A673 (cell line): ENCODE measurements around the gene ME3. TPM values are rescaled to one million over a fixed set of nuclear protein-coding genes. Genes with fewer than 3 reads are reported as not detected.

Source experiments
- BruUV-seq: library from RNA; stranded (reverse); fragments of 400-500 nt; replicated peaks from 2 replicates; lab custom pipeline; 2021; lab: Mats Ljungman, UMichigan
- CTCF ChIA-PET: fragments of 300-600 bp; sonication (Branson Sonifier 250); formaldehyde crosslinking; loops from one replicate; lab custom pipeline; 2022; ENCODE audit warnings: antibody characterized with exemption; lab: Charles Lee
- POLR2A ChIA-PET: fragments of 300-600 bp; sonication (Branson Sonifier 250); formaldehyde crosslinking; loops from one replicate; lab custom pipeline; 2022; ENCODE audit warnings: antibody characterized with exemption; ENCODE audit not compliant: low non-redundant PET; lab: Charles Lee
- DNase-seq: peaks from one replicate; pipeline ENCODE4 v3.0.0-alpha.2; 2015; ENCODE audit warnings: low spot score
- H3K27ac ChIP-seq: fragments of 200-600 bp; sonication (generic); 2 replicates; pipeline ENCODE4 v1.5.1; 2016; ENCODE audit warnings: mixed run types, low read depth, mild to moderate bottlenecking, mixed read lengths, antibody characterized with exemption, low read length; ENCODE audit not compliant: poor library complexity, severe bottlenecking
- H3K27me3 ChIP-seq: fragments of 200-600 bp; sonication (generic); replicated peaks from 2 replicates; pipeline ENCODE4 v1.6.1; 2017; ENCODE audit warnings: mixed run types, low read depth, mild to moderate bottlenecking, mixed read lengths, antibody characterized with exemption, low read length; ENCODE audit not compliant: insufficient read depth, poor library complexity
- H3K36me3 ChIP-seq: fragments of 200-600 bp; sonication (generic); 2 replicates; pipeline ENCODE4 v1.6.1; 2016; ENCODE audit warnings: mixed run types, mild to moderate bottlenecking, mixed read lengths, antibody characterized with exemption, low read length; ENCODE audit not compliant: insufficient read depth, poor library complexity, severe bottlenecking
- H3K4me1 ChIP-seq: fragments of 200-600 bp; sonication (generic); 2 replicates; pipeline ENCODE4 v1.6.1; 2017; ENCODE audit warnings: mixed run types, mild to moderate bottlenecking, mixed read lengths, antibody characterized with exemption, low read length; ENCODE audit not compliant: insufficient read depth, poor library complexity, severe bottlenecking
- H3K4me3 ChIP-seq: fragments of 200-600 bp; sonication (generic); 2 replicates; pipeline ENCODE4 v1.5.1; 2016; ENCODE audit warnings: low read depth, mixed run types, mild to moderate bottlenecking, mixed read lengths, low read length; ENCODE audit not compliant: poor library complexity, severe bottlenecking
- H3K9me3 ChIP-seq: fragments of 200-600 bp; sonication (generic); 2 replicates; pipeline ENCODE4 v1.6.1; 2016; ENCODE audit warnings: mixed run types, low read depth, mild to moderate bottlenecking, mixed read lengths, antibody characterized with exemption, low read length; ENCODE audit not compliant: poor library complexity, severe bottlenecking
- CTCF ChIP-seq: fragments of 300-800, 200-600 bp; sonication (generic); conservative IDR thresholded peaks from 2 replicates; pipeline ENCODE4 v1.5.1; 2017; ENCODE audit warnings: low read depth, mild to moderate bottlenecking, antibody characterized with exemption, low read length, moderate library complexity, mixed read lengths
- EZH2 ChIP-seq: fragments of 200-600 bp; sonication (generic); IDR thresholded peaks from 2 replicates; pipeline ENCODE4 v1.6.1; 2017; ENCODE audit warnings: borderline replicate concordance, low read depth, mild to moderate bottlenecking, mixed read lengths, antibody characterized with exemption, low read length; ENCODE audit not compliant: poor library complexity, severe bottlenecking
- intact Hi-C: fragments of 100-400 bp; cut with micrococcal nuclease; formaldehyde crosslinking; loops from one replicate; pipeline ENCODE4 v1.10.0; 2022; ENCODE audit not compliant: unreplicated experiment
- total RNA-seq: library from RNA; stranded (reverse); gene quantifications from 2 replicates; pipeline ENCODE4 v1.2.3, GENCODE V29; 2021

ME3 gene
- total RNA-seq, 1 experiment from 2014 or later: 7.6 TPM

DNA sequence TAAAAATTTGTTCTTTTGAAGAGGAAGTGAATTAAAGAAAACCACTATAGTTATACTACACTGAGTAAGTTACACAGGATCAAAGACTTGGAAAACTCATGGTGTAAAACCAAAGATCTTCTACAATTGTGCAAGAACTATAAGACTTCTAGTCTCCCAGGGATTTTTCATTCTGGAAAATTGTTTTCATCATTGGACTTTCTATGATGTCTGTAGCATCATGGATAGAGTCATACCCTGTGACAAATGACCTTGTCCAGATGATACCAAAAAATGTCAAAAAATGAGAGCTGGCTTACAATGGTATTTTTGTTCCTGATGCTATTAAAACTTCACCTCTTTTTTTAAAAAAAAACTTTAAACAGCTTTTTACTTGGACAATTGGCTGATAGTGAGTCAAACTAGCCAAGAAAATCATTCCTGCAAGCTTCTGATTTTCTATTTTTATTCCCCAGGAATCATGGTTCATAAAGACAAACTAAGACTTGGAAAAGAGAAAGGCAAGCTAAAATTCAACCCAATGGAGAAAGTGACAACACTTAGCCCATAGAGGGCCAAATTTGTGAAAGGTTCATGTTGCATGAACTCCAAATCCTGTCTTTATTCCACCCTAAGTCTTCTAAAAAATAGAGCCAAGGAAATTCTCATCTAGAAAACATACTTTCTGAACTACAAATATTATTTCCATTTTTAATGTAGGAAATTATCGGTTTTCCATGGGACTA lies 30.7 kb downstream of the ME3 start:
- TF ChIP-seq CTCF: no peak
- TF ChIP-seq EZH2: no peak
- no TSS peak for BruUV-seq
- H3K27me3 ChIP-seq: no peaks in the 10 kb centered on the region
- intact Hi-C loops: no loop called here
- H3K36me3 ChIP-seq: no peaks in the 10 kb centered on the region
- DNase-seq: no peak
- H3K27ac ChIP-seq: no peak overlapping the region
- no peaks in the 10 kb centered on the region for H3K4me1 ChIP-seq
- ChIA-PET POLR2A (no interaction called here), CTCF (no interaction called here)
- no peak overlapping the region for H3K4me3 ChIP-seq
- H3K9me3 ChIP-seq: no peaks in the 10 kb centered on the region

GRCh38 chr11:86639137-86639536 lies 33.3 kb downstream of the ME3 start:
- no peak for DNase-seq
- intact Hi-C loops: no loop called here

DNA sequence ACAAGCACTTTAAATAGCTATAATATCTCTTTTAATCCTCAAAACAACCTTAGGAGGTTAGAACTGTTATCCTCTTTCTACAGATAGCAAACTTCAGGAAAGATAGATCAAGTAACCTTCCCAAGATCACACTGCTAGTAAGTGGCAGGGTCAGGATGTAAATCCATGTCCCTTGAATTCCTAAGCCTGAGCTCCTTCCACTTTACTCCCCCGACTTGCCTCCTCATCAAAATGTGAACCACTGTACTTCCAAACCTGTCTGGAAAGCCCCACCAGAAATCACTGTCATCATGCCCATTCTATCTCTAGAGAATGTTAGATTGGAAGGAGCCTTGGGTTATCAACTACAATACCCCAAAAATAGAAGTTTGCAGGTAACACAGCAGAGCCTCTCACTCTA lies 33.7 kb downstream of the ME3 start:
- CTCF ChIA-PET: no interaction called here
- POLR2A ChIA-PET: no interaction called here
- Histone ChIP-seq H3K27me3 (no peaks in the 10 kb centered on the region), H3K27ac (no peak overlapping the region), H3K36me3 (no peaks in the 10 kb centered on the region), H3K4me3 (no peak overlapping the region), H3K9me3 (no peaks in the 10 kb centered on the region), H3K4me1 (no peaks in the 10 kb centered on the region)
- DNase-seq: no peak
- no TSS peak for BruUV-seq
- TF ChIP-seq EZH2 (no peak), CTCF (no peak)
- intact Hi-C loops: no loop called here

More at GRCh38 chr11:86639137-86639536, 33.3 kb downstream of the ME3 start:
- H3K27ac ChIP-seq: no peak overlapping the region
- no peaks in the 10 kb centered on the region for H3K36me3 ChIP-seq
- no peaks in the 10 kb centered on the region for H3K9me3 ChIP-seq
- no peaks in the 10 kb centered on the region for H3K4me1 ChIP-seq
- no TSS peak for BruUV-seq
- no peak overlapping the region for H3K4me3 ChIP-seq
- no peaks in the 10 kb centered on the region for H3K27me3 ChIP-seq
- POLR2A ChIA-PET: no interaction called here
- CTCF ChIA-PET: no interaction called here
- no peak for TF ChIP-seq EZH2
- TF ChIP-seq CTCF: no peak
